GM19463 (cell line): Measurements from ENCODE around the gene EDN1.

Experiments
- ATAC-seq: cut with Tn5 transposase; IDR thresholded peaks from one replicate; pipeline ENCODE4 v1.9.1; 2021; ENCODE audit warnings: mild to moderate bottlenecking, moderate library complexity; ENCODE audit not compliant: unreplicated experiment

EDN1 gene

DNA sequence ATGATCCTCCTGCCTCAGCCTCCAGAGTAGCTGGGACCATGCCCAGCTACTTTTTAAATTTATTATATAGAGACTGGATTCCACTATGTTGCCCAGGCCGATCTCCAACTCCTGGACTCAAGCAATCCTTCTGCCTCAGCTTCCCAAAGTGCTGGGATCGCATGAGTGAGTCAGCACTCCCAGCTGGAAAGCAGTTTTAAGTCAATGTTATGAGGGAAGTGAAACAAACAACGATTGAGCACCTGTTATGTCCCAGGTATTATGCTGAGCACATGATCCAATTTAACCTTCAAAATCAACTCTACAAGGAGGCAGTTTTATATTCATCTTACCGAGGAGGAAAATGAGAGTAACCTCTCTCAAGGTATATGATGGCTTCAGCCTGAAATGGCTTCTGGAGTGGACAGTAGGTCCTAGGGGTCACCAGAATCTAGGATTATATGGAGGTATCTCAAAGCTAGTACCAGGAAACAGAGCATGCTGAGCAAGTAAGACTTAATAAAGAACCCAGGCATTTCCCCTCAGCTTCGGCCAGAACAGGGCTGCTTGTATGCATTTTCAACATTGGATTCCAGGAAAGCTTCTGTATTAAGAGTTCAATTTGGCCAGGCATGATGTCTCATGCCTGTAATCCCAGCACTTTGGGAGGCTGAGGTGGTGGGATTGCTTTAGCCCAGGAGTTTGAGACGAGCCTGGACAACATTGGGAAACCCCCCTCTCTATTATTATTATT lies 55.0 kb downstream of the EDN1 start:
- no peak for ATAC-seq

DNA sequence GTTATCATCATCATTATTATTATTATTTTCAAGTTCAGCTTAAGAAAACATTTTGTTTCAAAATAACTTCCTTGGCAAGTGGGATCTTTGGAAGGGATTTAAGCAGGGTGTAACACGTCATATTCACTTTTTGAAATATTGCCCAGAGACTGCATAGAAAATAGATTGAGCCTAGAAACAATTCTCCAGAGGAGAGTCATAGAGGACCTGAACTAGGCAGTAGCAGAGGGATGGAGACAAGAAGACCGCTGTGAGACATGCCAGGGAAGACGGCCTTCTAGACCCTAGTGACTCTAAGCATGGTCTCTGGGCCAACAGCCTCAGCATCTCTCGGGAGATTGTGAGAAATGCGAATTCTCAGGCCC lies 55.5 kb downstream of the EDN1 start:
- no peak for ATAC-seq
